ENCODE measurements around the gene TNFAIP8L3.
"Not testable (repeated sequence)": the region's sequence is repeated elsewhere in the genome, so short reads cannot be mapped to it uniquely, and the experiment has no call there.

The TNFAIP8L3 gene

GRCh38 chr15:51094606-51095569, at the start of gene TNFAIP8L3:
TSS of gene TNFAIP8L3 (minus strand) at chr15:51094906. CDS start at chr15:51094595, 311 bp downstream.
- in situ Hi-C loops (cut with HindIII; ENCODE audit: low sequenced_read_pairs) = no loop called here

DNA sequence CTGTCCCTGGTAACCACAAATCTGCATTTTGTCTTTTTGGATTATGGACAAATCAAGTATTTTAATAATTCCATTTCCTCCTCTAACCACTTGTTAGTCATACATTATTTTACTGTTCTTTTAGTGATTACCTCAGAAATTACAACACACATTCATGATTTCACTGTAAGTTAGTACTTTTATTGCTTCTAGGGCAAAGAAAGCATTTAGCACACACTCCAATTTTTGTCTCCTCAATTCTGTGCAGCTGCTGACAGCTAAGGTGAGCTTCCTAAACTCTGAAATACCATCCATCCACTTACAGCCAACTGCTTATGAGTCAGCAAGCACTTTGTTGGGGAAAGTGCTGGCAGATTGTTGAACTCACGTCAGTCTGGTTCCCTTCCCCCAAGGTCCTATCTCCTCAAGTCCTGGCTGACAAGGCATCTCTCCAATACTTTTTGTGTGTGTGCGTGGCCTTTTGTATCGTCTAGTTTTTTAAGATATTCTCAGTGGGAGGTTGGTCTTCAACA, 49.4 kb upstream of the TNFAIP8L3 start:
- in situ Hi-C loops (cut with HindIII; ENCODE audit: low sequenced_read_pairs) = no loop called here

GRCh38 chr15:51140347-51140746, 45.6 kb upstream of the TNFAIP8L3 start:
- in situ Hi-C loops (cut with HindIII; ENCODE audit: low sequenced_read_pairs) = not testable (repeated sequence)

DNA sequence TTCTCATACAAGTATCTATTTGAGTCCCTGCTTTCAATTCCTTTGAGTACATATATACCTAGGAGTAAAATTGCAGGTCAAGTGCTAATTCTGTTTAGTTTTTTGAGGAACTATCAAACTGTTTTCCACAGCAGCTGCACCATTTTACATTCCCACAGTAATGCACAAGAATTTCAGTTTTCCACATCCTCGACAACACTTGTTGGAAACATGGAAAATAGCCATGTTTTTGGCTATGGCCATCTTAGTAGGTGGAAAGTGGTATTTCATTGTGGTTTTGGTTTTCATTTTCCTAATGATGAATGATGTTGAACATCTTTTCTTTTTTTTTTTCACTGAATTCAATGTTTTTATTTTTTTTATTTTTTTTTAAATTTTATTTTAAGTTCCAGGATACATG, 44.4 kb upstream of the TNFAIP8L3 start:
- in situ Hi-C loops (cut with HindIII; ENCODE audit: low sequenced_read_pairs) = no loop called here

- in situ Hi-C loops (cut with HindIII; ENCODE audit: low sequenced_read_pairs) = no loop called here
Observed at GRCh38 chr15:51137880-51138430, 43.2 kb upstream of the TNFAIP8L3 start.

GRCh38 chr15:51137024-51137423, 42.3 kb upstream of the TNFAIP8L3 start:
- in situ Hi-C loops (cut with HindIII; ENCODE audit: low sequenced_read_pairs) = no loop called here

DNA sequence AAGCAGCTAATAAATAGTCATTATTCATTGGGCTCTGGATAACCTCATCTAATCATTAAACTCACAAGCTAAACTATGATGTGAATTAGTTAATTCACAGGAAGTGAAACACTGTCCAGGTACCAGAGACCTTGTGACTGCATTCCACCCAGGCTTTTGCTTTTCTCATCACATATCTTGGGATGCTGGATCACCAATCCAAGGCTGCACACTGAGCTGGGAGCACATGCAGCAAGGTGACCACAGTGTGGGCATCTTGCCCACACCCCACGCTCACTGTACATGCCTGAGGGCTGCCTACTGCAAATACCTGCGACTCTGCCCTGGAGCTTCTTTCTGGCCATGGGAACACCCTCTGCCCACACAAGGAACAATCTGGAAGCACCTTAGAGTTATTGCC, 40.6 kb upstream of the TNFAIP8L3 start:
- in situ Hi-C loops (cut with HindIII; ENCODE audit: low sequenced_read_pairs) = no loop called here

GRCh38 chr15:51134416-51135199, 39.9 kb upstream of the TNFAIP8L3 start:
- in situ Hi-C loops (cut with HindIII; ENCODE audit: low sequenced_read_pairs) = no loop called here

DNA sequence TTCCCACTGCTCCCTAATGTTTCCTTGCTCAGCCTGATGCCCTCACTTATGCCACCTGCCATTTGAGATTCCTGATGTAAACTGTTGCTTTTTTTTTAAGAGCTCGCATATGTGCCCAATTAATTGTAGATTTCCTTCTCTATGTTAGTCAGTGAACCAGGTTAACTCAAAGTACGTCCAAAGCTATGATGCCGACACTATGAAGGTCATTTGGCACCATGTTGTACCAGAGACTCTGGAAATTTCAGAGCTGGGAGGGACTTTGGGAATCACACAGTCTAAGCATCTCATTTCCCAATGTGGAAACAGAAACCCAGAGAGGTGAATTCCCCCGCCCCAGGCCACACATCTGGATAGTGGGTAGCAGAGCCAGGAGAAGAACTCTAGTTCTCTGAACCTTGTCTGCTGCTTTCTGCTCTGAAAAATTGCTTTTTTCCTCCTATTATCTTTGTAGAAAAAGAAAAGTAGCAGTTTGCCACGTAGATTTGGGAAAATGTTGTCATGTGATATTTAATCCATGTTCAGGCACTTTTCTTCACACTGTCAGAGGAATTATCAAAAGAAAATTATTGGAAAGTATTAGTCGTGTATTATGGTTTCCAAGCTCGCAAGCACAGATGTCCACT, 38.5 kb upstream of the TNFAIP8L3 start:
- in situ Hi-C loops (cut with HindIII; ENCODE audit: low sequenced_read_pairs) = no loop called here

- in situ Hi-C loops (cut with HindIII; ENCODE audit: low sequenced_read_pairs) = no loop called here
Observed at GRCh38 chr15:51132384-51133139, 37.9 kb upstream of the TNFAIP8L3 start.

DNA sequence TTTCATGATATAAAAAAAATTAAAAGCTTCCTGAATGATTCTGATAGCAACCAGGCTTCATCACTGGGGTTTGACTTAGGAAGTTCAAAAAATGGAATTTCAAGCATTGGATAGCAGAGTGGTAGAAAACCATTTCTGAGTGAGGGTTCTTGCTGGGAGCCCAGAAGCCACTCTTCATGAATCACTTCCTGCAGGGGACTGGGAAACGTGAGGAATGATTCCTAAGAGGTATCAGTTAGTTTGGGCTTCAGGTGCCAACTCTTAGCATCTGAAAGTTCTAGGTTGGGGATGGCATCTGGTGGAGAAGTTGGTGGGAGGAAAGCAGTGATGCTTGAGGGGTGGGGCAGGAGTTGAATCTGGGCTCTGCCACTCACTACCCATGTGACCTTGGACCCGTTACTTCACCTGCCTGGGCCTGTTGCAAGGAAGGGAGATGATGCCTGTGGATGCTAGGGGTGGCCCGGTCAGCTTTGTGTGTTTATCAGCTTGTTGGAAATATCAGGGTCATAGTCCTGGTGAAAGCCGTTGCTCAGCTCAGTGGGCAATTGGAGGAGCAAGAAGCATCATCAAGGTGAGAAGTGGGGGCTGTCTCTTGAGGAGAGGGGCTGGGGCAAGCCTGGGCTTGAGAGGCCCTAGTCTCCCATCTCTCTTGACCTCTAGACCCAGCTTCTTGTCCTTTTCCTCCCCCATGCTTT, 37.0 kb upstream of the TNFAIP8L3 start:
- in situ Hi-C loops (cut with HindIII; ENCODE audit: low sequenced_read_pairs) = no loop called here

- in situ Hi-C loops (cut with HindIII; ENCODE audit: low sequenced_read_pairs) = no loop called here
Observed at GRCh38 chr15:51130344-51130743, 35.6 kb upstream of the TNFAIP8L3 start.

DNA sequence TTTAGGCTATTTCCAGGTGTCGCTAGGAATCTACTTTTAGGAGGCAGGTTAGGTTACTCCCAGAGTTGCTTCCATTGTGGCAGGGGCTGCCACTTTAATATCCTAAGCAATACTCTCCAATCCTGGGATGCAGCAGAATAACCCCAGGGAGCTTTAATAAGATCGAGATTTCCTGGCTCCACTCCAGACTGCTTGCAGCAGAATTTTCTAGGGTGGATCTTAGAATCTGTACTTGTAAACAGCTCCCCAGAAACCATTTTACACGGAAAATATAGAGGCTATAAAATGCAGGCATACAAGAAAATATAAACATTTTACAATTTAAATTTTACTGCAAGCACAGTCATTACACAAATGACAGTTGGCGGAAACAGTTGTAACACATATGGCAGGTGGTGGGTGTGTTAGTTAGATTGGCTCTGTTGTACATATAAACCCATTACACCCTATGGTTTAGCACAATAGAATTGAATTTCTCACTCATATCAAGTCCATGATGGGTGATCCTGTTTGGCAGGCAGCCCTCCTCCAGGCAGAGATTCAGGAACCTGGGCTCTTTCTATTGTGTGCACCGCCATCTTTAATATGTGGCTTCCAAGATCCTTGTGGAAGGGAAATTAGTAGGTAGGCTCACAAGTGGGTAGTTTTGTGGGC, 35.0 kb upstream of the TNFAIP8L3 start:
- in situ Hi-C loops (cut with HindIII; ENCODE audit: low sequenced_read_pairs) = no loop called here

DNA sequence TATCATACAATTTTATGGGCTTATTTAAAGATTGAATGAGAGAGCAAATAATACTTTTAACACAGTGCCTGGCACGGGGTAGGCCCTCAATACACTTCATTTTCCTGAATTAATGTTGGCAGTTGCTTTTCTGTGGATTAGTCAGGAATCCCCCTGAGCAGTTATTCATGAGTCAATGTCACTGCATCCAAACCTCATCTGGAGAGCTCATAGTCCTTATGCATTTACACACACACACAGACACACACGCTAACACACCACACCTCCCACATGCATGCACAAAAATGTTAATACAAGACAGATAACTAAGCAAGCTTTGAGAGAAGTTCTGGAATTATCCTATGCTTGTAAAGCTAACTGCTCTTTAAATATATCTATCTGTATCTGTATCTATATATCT, 34.0 kb upstream of the TNFAIP8L3 start:
- in situ Hi-C loops (cut with HindIII; ENCODE audit: low sequenced_read_pairs) = no loop called here

- in situ Hi-C loops (cut with HindIII; ENCODE audit: low sequenced_read_pairs) = no loop called here
Observed at GRCh38 chr15:51126842-51127241, 32.1 kb upstream of the TNFAIP8L3 start.

- in situ Hi-C loops (cut with HindIII; ENCODE audit: low sequenced_read_pairs) = not testable (repeated sequence)
Observed at GRCh38 chr15:51123002-51123401, 28.3 kb upstream of the TNFAIP8L3 start.

- in situ Hi-C loops (cut with HindIII; ENCODE audit: low sequenced_read_pairs) = no loop called here
Observed at GRCh38 chr15:51121631-51122225, 27.0 kb upstream of the TNFAIP8L3 start.

- in situ Hi-C loops (cut with HindIII; ENCODE audit: low sequenced_read_pairs) = no loop called here
Observed at GRCh38 chr15:51121118-51121517, 26.4 kb upstream of the TNFAIP8L3 start.

- in situ Hi-C loops (cut with HindIII; ENCODE audit: low sequenced_read_pairs) = no loop called here
Observed at GRCh38 chr15:51119120-51119519, 24.4 kb upstream of the TNFAIP8L3 start.

Data from DLD1 (cell line).